GM18909 (cell line): ENCODE measurements around the gene KRT85.

Source experiments
- ATAC-seq: cut with Tn5 transposase; IDR thresholded peaks from one replicate; pipeline ENCODE4 v1.9.1; 2021; ENCODE audit warnings: mild to moderate bottlenecking; ENCODE audit not compliant: unreplicated experiment, poor library complexity

KRT85 gene

GRCh38 chr12:52369809-52370208 lies 2.5 kb upstream of the KRT85 start:
- ATAC-seq: no peak

GRCh38 chr12:52369211-52369610 lies 1.9 kb upstream of the KRT85 start:
- ATAC-seq: no peak

DNA sequence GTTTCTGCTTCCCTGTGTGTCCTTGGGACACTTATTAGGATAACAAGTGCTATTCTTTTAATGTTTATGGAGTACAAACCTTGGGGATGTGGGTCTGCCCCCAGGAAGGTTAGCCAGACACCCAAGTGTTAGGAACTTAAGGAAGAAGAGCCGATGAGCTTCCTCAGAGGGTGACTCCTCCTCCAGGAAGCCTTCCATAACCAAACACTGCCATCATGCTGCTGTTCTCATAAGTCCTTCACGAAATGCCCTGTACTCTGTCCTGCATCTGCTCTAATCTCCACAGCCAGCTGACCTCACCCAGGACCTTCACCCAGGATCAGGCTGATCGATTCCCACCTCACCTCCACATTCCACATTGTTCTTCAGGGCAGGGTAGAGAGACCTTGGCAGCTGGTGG lies 1.2 kb upstream of the KRT85 start:
- no peak for ATAC-seq

DNA sequence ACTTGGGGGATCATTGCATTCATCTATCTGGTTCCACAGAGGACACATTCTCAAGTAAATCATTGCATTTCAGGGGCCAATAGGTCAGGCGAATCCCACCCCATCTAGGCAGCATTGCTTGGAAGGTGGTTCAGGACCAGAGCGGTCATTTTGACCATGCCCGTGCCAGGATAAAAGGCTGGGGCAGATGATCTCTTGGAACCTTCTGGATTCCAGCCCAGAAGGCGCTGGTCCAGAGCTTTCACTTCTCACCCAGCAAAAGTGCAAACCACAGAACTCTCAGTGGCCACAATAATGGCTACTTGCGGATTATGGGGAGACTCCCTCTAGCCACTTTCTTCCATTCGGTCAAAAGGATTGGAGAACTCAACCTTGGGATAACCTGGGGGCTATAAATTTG lies 595 bp upstream of the KRT85 start:
- no peak for ATAC-seq

- ATAC-seq: no peak
Observed at GRCh38 chr12:52364901-52365489, 2.3 kb downstream of the KRT85 start.

GRCh38 chr12:52364061-52364460 lies 3.2 kb downstream of the KRT85 start:
- ATAC-seq: no peak

DNA sequence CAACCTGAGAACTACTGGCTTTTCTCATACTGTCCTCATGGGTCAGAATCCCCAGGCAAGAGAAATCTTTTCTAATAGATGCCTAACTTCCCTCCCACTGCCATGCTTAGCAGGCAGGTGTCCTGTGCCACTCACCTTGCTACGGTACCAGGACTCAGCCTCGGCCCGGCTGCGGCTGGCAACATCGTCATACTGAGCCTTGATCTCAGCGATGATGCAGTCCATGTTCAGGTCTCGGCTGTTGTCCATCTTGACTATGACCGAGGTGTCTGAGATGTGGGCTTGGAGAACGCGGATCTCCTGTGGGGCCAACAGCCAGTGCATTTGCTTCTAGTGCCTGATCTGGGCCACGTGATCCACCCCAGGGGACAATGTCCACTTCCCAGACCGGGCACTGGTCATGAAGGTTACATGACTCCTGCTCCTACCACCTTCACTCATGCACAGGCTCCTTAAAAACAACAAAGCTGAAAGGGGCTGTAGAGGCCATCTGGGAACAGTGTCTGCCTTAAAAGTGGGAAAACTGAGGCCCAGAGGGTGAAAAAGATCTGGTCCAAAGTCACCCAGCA lies 4.1 kb downstream of the KRT85 start:
- ATAC-seq: no peak

DNA sequence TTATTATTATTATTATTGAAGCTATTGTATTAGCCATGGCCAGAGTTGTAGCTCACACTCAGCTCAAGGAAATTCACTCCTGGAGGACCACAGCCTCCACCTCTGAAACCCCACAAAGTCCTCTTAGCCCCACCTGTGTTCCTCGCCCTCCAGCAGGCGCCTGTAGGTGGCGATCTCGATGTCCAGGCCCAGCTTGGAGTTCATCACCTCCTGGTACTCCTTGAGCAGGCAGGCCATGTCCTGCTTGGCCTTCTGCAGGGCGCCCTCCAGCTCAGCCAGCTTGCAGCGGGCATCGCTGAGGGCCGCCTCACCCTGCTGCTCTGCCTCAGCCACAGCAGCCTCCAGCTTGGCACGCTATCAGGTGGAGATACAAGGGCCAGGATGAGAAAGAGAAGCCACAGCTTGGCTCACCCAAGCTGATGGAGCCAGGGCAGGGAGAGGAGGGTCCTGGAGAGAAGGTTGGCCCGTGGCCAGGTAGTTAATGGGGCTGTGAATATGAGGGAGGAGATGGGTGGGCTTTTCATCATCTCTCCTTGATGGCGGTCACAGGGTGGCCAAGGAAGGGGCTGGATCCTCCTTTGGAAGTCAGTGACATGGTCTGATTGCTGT lies 5.1 kb downstream of the KRT85 start:
- no peak for ATAC-seq

- ATAC-seq: no peak
Observed at GRCh38 chr12:52361553-52361952, 5.7 kb downstream of the KRT85 start.

DNA sequence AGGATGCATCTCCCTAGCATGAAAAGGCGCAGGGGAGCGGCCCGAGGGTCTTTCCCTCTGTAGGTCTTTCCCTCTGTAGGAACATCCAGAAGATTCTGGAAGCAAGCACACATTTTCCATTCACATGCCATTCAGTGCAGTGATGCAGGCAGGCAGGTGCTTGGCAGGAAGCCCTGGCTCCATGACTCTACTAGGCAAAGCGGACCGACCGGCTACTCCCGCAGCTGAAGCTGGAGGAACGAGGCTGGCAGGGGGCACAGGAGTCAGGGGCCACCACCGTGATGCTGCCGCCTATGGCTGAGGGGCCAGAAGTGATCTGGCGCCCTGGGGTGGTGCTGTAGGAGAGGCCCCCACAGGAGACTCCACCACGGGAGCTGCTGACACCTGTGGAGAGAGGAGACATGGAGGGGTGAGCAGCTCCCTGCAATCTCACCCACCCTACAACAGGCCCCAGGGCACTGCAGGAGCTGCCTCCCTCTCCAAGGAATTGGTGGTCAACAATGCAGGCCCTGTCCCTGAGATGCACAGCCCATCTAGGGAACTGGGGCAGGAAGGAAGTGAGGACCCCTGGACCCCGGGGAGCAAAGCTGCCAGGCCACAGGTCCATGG lies 6.5 kb downstream of the KRT85 start:
- ATAC-seq: no peak

- no peak for ATAC-seq
Observed at GRCh38 chr12:52360106-52360662, 7.1 kb downstream of the KRT85 start.

- ATAC-seq: no peak
Observed at GRCh38 chr12:52359621-52360061, 7.6 kb downstream of the KRT85 start.

GRCh38 chr12:52358575-52359350 lies 8.5 kb downstream of the KRT85 start:
- peak; percentile 93 for ATAC-seq

- ATAC-seq: no peak
Observed at GRCh38 chr12:52356762-52357580, 10.3 kb downstream of the KRT85 start.

DNA sequence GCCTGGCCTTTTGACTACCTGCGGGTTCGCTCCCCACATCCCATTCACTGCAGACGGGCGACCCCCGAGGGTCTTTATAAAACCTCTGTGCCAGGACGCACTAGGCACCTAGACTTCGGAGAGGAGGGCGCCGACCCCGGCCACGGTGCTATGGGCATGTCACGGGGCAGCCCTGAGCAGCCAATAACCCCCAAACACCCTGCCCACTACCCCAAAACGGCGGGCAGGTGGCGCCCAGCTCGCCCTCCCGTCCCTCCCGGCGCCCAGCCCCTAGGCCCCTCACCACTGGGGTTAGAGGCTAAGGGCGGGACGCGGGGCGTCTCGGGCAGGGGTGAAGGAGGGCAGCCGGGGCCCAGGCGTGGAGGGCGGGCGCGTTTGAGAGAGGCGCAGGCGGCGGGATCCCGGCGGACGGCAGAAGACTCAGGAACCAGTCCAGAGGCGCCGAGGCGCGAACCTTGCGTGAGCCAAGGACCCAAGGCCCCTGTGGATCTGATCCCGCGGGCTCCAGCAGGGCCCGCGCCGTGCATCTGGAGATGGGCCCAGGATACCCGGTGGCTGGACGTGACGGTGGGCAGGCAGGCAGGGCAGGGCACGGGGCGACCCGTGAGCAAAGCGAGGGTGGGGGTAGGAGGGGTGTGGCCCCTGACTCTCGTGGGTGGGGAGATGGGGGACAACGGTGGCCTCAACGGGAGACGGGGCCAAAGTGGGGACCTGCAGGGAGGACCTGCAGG lies 11.1 kb downstream of the KRT85 start:
- ATAC-seq: no peak

DNA sequence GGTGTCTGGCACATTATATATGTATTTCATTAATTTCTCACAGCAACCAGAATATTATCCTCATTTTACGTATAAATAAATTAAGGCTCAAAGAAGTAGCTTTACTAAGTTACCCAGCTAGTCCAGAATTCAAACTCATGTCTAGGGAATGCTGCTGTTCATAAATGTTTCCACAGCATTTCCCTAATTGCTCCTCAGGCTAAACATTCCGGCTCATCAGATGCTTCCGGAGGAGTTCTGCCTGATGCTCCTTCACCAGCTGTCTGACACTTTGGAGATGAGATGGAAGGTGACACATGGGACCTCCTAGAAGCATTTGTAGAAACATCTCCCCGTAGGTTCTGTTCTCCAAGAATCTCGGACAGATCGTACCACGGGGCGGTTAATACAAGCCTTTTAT lies 12.1 kb downstream of the KRT85 start:
- ATAC-seq: no peak

DNA sequence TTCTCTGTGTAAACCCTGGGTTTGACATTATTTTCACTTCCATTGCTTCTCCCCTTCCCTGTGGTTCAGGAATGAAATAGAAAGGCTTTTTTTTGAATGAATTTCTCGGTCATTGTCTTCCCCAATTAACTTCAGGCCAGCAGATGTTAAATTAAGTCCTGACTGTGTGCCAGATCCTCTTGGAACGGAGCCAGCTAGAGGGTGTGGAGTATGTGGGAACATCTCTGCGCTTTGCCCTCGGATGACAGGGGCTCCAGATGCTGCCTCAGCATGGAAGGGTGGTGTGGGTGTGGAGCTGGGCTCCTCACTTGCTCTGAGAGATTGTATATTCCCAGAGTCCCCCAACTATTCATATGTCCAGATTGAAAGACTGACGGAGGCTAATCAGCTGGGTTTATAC lies 13.1 kb downstream of the KRT85 start:
- ATAC-seq: no peak

GRCh38 chr12:52353766-52354165 lies 13.5 kb downstream of the KRT85 start:
- ATAC-seq: no peak

DNA sequence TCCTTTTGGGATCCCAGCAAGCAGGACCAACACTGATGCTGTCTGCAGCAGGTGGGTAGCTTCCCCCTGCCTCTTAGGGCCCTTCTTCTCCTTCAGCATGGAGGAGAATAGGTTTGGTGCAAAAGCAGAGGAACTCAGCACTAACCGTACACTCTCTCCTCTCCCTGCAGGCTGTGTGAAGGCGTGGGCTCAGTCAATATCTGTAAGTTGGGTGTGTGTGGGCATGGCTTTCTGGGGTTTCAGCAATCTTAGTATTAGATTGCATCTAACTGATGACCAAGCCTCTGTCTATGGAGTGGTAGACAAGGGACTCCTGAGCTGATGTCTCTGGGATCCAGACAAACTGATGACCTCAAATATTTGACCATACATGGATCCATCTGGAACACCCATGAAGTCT lies 14.3 kb downstream of the KRT85 start:
- no peak for ATAC-seq
